Right lobe of liver (tissue), 4 donors: ENCODE data around the gene SLC15A5.

Source experiments
- CTCF ChIP-seq, 4 donors: fragments of 200-600 bp in 3 of 4; fragments of 450-650 bp in 1 of 4; IDR thresholded peaks; one replicate each; pipeline versions ENCODE4 v1.5.1 to v1.8.0; 2016 to 2022; ENCODE audit warnings: antibody characterized with exemption in 4 of 4, mild to moderate bottlenecking in 2 of 4
- POLR2A ChIP-seq: fragments of 450-650 bp; IDR thresholded peaks from one replicate; pipeline ENCODE4 v1.6.1; 2017; ENCODE audit warnings: antibody characterized with exemption, mild to moderate bottlenecking
- donor health status: DM: no; HTN: no; CAD: no.
- donor health status: DM: no; HTN: no; CAD: no.
- donor health status: DM: no; HTN: yes; CAD: no.

- no peak for TF ChIP-seq POLR2A
- TF ChIP-seq CTCF (IDR thresholded peaks at IDR 0.05) = no peak
These were observed 20.0 kb upstream of the SLC15A5 start for GRCh38 chr12:16297521-16297920.
